HEK293 (cell line): Measurements from ENCODE around the gene SRPK1.

Experiments used
- EGR2 ChIP-seq: fragments of 450-650 bp; formaldehyde crosslinking; IDR thresholded peaks from 2 replicates; pipeline ENCODE4 v1.5.1; 2016; ENCODE audit warnings: low read depth, missing biosample characterization, missing genetic modification characterization
- GLIS1 ChIP-seq: fragments of 450-650 bp; formaldehyde crosslinking; IDR thresholded peaks from 2 replicates; pipeline ENCODE4 v1.5.1; 2016; ENCODE audit warnings: missing biosample characterization, missing genetic modification characterization
- GLIS2 ChIP-seq: fragments of 450-650 bp; formaldehyde crosslinking; IDR thresholded peaks from 2 replicates; pipeline ENCODE4 v1.5.1; 2016; ENCODE audit warnings: missing biosample characterization, missing genetic modification characterization
- HOXC10 ChIP-seq: sonication (generic); formaldehyde crosslinking; IDR thresholded peaks from 2 replicates; pipeline ENCODE4 v1.8.1; 2023; ENCODE audit warnings: mild to moderate bottlenecking, missing genetic modification reagents
- KLF1 ChIP-seq: fragments of 450-650 bp; formaldehyde crosslinking; IDR thresholded peaks from 2 replicates; pipeline ENCODE4 v1.5.1; 2016; ENCODE audit warnings: missing biosample characterization, missing genetic modification characterization
- KLF10 ChIP-seq: fragments of 450-650 bp; IDR thresholded peaks from 2 replicates; pipeline ENCODE4 v1.5.1; 2018; ENCODE audit warnings: missing biosample characterization, mild to moderate bottlenecking, missing genetic modification characterization
- KLF16 ChIP-seq: fragments of 450-650 bp; formaldehyde crosslinking; IDR thresholded peaks from 2 replicates; pipeline ENCODE4 v1.5.1; 2017; ENCODE audit warnings: missing biosample characterization, missing genetic modification characterization
- KLF9 ChIP-seq: fragments of 450-650 bp; formaldehyde crosslinking; IDR thresholded peaks from 2 replicates; pipeline ENCODE4 v1.5.1; 2016; ENCODE audit warnings: missing biosample characterization, missing genetic modification characterization, low read depth
- MZF1 ChIP-seq: fragments of 450-650 bp; formaldehyde crosslinking; IDR thresholded peaks from 2 replicates; pipeline ENCODE4 v1.5.1; 2017; ENCODE audit warnings: missing biosample characterization, missing genetic modification characterization, borderline replicate concordance
- PATZ1 ChIP-seq: fragments of 450-650 bp; formaldehyde crosslinking; IDR thresholded peaks from 2 replicates; pipeline ENCODE4 v1.5.1; 2016; ENCODE audit warnings: missing biosample characterization, missing genetic modification characterization
- SCRT2 ChIP-seq: fragments of 450-650 bp; formaldehyde crosslinking; IDR thresholded peaks from 2 replicates; pipeline ENCODE4 v1.5.1; 2016; ENCODE audit warnings: missing biosample characterization, missing genetic modification characterization
- SP3 ChIP-seq: fragments of 450-650 bp; formaldehyde crosslinking; IDR thresholded peaks from 2 replicates; pipeline ENCODE4 v1.5.1; 2016; ENCODE audit warnings: missing biosample characterization, missing genetic modification characterization
- SP7 ChIP-seq: fragments of 450-650 bp; formaldehyde crosslinking; IDR thresholded peaks from 2 replicates; pipeline ENCODE4 v1.5.1; 2016; ENCODE audit warnings: missing biosample characterization, missing genetic modification characterization
- ZBTB48 ChIP-seq: fragments of 450-650 bp; formaldehyde crosslinking; IDR thresholded peaks from 2 replicates; pipeline ENCODE4 v1.5.1; 2016; ENCODE audit warnings: missing biosample characterization, missing genetic modification characterization
- ZEB2 ChIP-seq: fragments of 450-650 bp; formaldehyde crosslinking; IDR thresholded peaks from 2 replicates; pipeline ENCODE4 v1.5.1; 2016; ENCODE audit warnings: missing biosample characterization, missing genetic modification characterization
- ZFHX2 ChIP-seq: fragments of 450-650 bp; formaldehyde crosslinking; conservative IDR thresholded peaks from 2 replicates; pipeline ENCODE4 v1.5.1; 2016; ENCODE audit warnings: missing biosample characterization, missing genetic modification characterization
- ZFP37 ChIP-seq: fragments of 450-650 bp; formaldehyde crosslinking; IDR thresholded peaks from 2 replicates; pipeline ENCODE4 v1.5.1; 2016; ENCODE audit warnings: missing biosample characterization, missing genetic modification characterization
- ZIC2 ChIP-seq: fragments of 450-650 bp; formaldehyde crosslinking; IDR thresholded peaks from 2 replicates; pipeline ENCODE4 v1.5.1; 2016; ENCODE audit warnings: missing biosample characterization, missing genetic modification characterization
- ZNF132 ChIP-seq: fragments of 450-650 bp; formaldehyde crosslinking; IDR thresholded peaks from 2 replicates; pipeline ENCODE4 v1.5.1; 2017; ENCODE audit warnings: missing biosample characterization, missing genetic modification characterization, borderline replicate concordance
- ZNF155 ChIP-seq: fragments of 450-650 bp; formaldehyde crosslinking; IDR thresholded peaks from 2 replicates; pipeline ENCODE4 v1.5.1; 2016; ENCODE audit warnings: missing biosample characterization, missing genetic modification characterization
- ZNF169 ChIP-seq: fragments of 450-650 bp; formaldehyde crosslinking; IDR thresholded peaks from 2 replicates; pipeline ENCODE4 v1.5.1; 2016; ENCODE audit warnings: missing biosample characterization, missing genetic modification characterization
- ZNF175 ChIP-seq: fragments of 450-650 bp; formaldehyde crosslinking; IDR thresholded peaks from 2 replicates; pipeline ENCODE4 v1.5.1; 2016; ENCODE audit warnings: missing biosample characterization, missing genetic modification characterization
- ZNF202 ChIP-seq: fragments of 450-650 bp; formaldehyde crosslinking; IDR thresholded peaks from 2 replicates; pipeline ENCODE4 v1.5.1; 2016; ENCODE audit warnings: missing biosample characterization, missing genetic modification characterization, borderline replicate concordance
- ZNF214 ChIP-seq: fragments of 450-650 bp; formaldehyde crosslinking; IDR thresholded peaks from 2 replicates; pipeline ENCODE4 v1.5.1; 2017; ENCODE audit warnings: missing biosample characterization, mild to moderate bottlenecking, missing genetic modification characterization, borderline replicate concordance
- ZNF266 ChIP-seq: fragments of 450-650 bp; formaldehyde crosslinking; IDR thresholded peaks from 2 replicates; pipeline ENCODE4 v1.5.1; 2016; ENCODE audit warnings: missing biosample characterization, missing genetic modification characterization, low read depth
- ZNF335 ChIP-seq: fragments of 450-650 bp; formaldehyde crosslinking; conservative IDR thresholded peaks from 2 replicates; pipeline ENCODE4 v1.5.1; 2016; ENCODE audit warnings: missing biosample characterization, missing genetic modification characterization
- ZNF514 ChIP-seq: fragments of 450-650 bp; formaldehyde crosslinking; IDR thresholded peaks from 2 replicates; pipeline ENCODE4 v1.5.1; 2016; ENCODE audit warnings: missing biosample characterization, missing genetic modification characterization
- ZNF561 ChIP-seq: fragments of 450-650 bp; IDR thresholded peaks from 2 replicates; pipeline ENCODE4 v1.5.1; 2018; ENCODE audit warnings: missing biosample characterization, missing genetic modification characterization, borderline replicate concordance
- ZNF692 ChIP-seq: fragments of 450-650 bp; formaldehyde crosslinking; IDR thresholded peaks from 2 replicates; pipeline ENCODE4 v1.5.1; 2016; ENCODE audit warnings: missing biosample characterization, missing genetic modification characterization
- ZNF747 ChIP-seq: fragments of 450-650 bp; formaldehyde crosslinking; IDR thresholded peaks from 2 replicates; pipeline ENCODE4 v1.5.1; 2016; ENCODE audit warnings: missing biosample characterization, missing genetic modification characterization
- ZNF76 ChIP-seq: fragments of 450-650 bp; formaldehyde crosslinking; IDR thresholded peaks from 2 replicates; pipeline ENCODE4; 2016; ENCODE audit warnings: low read depth, missing biosample characterization, missing genetic modification characterization, borderline replicate concordance
- ZNF792 ChIP-seq: fragments of 450-650 bp; formaldehyde crosslinking; IDR thresholded peaks from 2 replicates; pipeline ENCODE4 v1.5.1; 2016; ENCODE audit warnings: missing biosample characterization, missing genetic modification characterization
- ZXDB ChIP-seq: fragments of 450-650 bp; formaldehyde crosslinking; IDR thresholded peaks from 2 replicates; pipeline ENCODE4 v1.5.1; 2016; ENCODE audit warnings: missing biosample characterization, missing genetic modification characterization
- TF ChIP-seq, protein P1 (sequence below): fragments of 450-650 bp; formaldehyde crosslinking; IDR thresholded peaks from 2 replicates; pipeline ENCODE4 v1.5.1; 2016; ENCODE audit warnings: missing biosample characterization, missing genetic modification characterization

Gene SRPK1

DNA sequence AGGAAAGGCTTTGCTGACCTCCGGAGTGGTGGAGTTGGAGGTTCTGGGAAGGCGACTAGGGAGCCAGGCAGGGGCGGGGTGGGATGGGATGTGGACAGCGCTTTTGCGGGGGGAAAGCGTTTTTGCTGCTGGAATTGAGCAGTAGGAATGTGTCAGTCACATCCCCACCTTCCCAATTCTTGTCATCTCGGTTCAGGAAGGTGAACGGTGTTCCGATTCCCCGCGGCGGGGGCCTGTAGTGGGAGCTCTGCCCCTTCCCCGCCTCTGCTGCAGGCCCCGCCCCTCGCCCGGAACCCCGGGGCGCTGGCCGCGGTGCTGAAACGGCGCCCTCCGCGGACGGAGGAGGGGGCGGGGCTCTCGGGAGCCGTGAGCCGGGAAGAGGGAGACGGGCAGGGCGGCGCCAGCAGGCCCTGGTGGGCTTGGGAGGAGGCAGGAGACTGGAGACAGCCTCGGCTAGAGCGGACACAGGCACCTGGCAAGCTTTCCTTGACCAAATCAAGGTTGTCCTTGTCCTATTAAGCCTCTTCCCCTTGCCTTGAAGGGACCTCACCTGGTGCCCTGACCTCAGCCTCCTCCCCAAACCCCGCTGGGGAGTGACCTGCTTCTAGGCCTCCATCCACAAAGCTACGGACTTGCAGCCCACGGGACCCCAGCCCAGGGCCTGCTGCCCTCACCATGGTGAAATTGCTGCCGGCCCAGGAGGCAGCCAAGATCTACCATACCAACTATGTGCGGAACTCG, 115.7 kb downstream of the SRPK1 start, which contains the start of gene LHFPL5 (continued):
- no peak for TF ChIP-seq ZNF214 (tag by site-specific recombination)
- no peak for TF ChIP-seq ZNF202 (tag by site-specific recombination)
- no peak for TF ChIP-seq ZNF514 (tag by site-specific recombination)
- peak; percentile 34 for TF ChIP-seq ZNF692
- no peak for TF ChIP-seq ZNF155
- TF ChIP-seq ZNF169, result no peak
- 0 out of 2 replicates have a peak, but pooled peaks have one; percentile 87 for TF ChIP-seq HOXC10 (CRISPR knock-in tag)
- peak; percentile 45; the same call in 1 of the 2 replicates for TF ChIP-seq ZIC2
- TF ChIP-seq ZFP37 (tag by site-specific recombination), result no peak
- peak; percentile 59 for TF ChIP-seq ZEB2 (tag by site-specific recombination)
- peak; percentile 54; the same call in 1 of the 2 replicates for TF ChIP-seq ZNF76 (tag by site-specific recombination)
- peak; percentile 94 for TF ChIP-seq ZNF561
- peak; percentile 41; the same call in 1 of the 2 replicates for TF ChIP-seq EGR2
- TF ChIP-seq ZBTB48, result 0 out of 2 replicates have a peak, but pooled peaks have one; percentile 22
- TF ChIP-seq GLIS2, result no peak; the same call in 1 of the 2 replicates
- TF ChIP-seq GLIS1 (tag by site-specific recombination), result peak; percentile 18; the same call in 1 of the 2 replicates
- peak; percentile 86 for TF ChIP-seq SP3
- TF ChIP-seq ZXDB (tag by site-specific recombination), result peak; percentile 63
- TF ChIP-seq ZNF175 (tag by site-specific recombination), result no peak
- TF ChIP-seq ZNF132 (tag by site-specific recombination), result no peak
- TF ChIP-seq KLF10 (tag by site-specific recombination), result peak; percentile 58
- peak; percentile 94 for TF ChIP-seq KLF9 (tag by site-specific recombination)
- TF ChIP-seq SCRT2 (tag by site-specific recombination), result no peak
- TF ChIP-seq MZF1 (tag by site-specific recombination), result no peak
- TF ChIP-seq SP7, result 0 out of 2 replicates have a peak, but pooled peaks have one; percentile 14
- TF ChIP-seq ZFHX2 (tag by site-specific recombination), result peak; percentile 64
- TF ChIP-seq, protein P1, sequence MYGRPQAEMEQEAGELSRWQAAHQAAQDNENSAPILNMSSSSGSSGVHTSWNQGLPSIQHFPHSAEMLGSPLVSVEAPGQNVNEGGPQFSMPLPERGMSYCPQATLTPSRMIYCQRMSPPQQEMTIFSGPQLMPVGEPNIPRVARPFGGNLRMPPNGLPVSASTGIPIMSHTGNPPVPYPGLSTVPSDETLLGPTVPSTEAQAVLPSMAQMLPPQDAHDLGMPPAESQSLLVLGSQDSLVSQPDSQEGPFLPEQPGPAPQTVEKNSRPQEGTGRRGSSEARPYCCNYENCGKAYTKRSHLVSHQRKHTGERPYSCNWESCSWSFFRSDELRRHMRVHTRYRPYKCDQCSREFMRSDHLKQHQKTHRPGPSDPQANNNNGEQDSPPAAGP (tag by site-specific recombination), result 0 out of 2 replicates have a peak, but pooled peaks have one; percentile 40
- peak; percentile 80 for TF ChIP-seq PATZ1
- TF ChIP-seq ZNF747 (tag by site-specific recombination), result no peak
- TF ChIP-seq ZNF335 (tag by site-specific recombination), result peak; percentile 66
- TF ChIP-seq ZNF792 (tag by site-specific recombination), result no peak
- 0 out of 2 replicates have a peak, but pooled peaks have one; percentile 21 for TF ChIP-seq KLF16 (tag by site-specific recombination)
- no peak for TF ChIP-seq ZNF266 (tag by site-specific recombination)
- TF ChIP-seq KLF1 (tag by site-specific recombination), result peak; percentile 65
